Calu3 (cell line): ENCODE results near the gene C8G. TPM values are rescaled to one million over a fixed set of nuclear protein-coding genes. Genes with fewer than 3 reads are reported as not detected.

Source experiments
- BruUV-seq: library from RNA; stranded (reverse); fragments of 400-500 nt; replicated peaks from 2 replicates; lab custom pipeline; 2021; lab: Mats Ljungman, UMichigan
- CTCF ChIA-PET: fragments of 300-600 bp; sonication (Branson Sonifier 250); formaldehyde crosslinking; loops from one replicate; lab custom pipeline; 2022; ENCODE audit warnings: antibody characterized with exemption; lab: Charles Lee
- DNase-seq: peaks from one replicate; pipeline ENCODE4 v3.0.0; 2022
- H3K27ac Mint-ChIP-seq: one replicate; pipeline ENCODE4 v1.8.0; 2022; ENCODE audit warnings: mixed read lengths; ENCODE audit not compliant: unreplicated experiment
- H3K27me3 Mint-ChIP-seq: one replicate; pipeline ENCODE4 v1.8.0; 2022; ENCODE audit warnings: mixed read lengths; ENCODE audit not compliant: unreplicated experiment
- H3K36me3 Mint-ChIP-seq: one replicate; pipeline ENCODE4 v1.8.0; 2022; ENCODE audit warnings: mild to moderate bottlenecking, moderate library complexity, mixed read lengths; ENCODE audit not compliant: insufficient read depth, unreplicated experiment
- H3K4me1 Mint-ChIP-seq: one replicate; pipeline ENCODE4 v1.8.0; 2022; ENCODE audit warnings: mild to moderate bottlenecking, low read depth, mixed read lengths; ENCODE audit not compliant: unreplicated experiment
- H3K4me3 Mint-ChIP-seq: one replicate; pipeline ENCODE4 v1.8.0; 2022; ENCODE audit warnings: mild to moderate bottlenecking, low read depth, moderate library complexity, mixed read lengths; ENCODE audit not compliant: unreplicated experiment
- H3K9me3 Mint-ChIP-seq: one replicate; pipeline ENCODE4 v1.8.0; 2022; ENCODE audit warnings: low read depth, mixed read lengths; ENCODE audit not compliant: unreplicated experiment
- intact Hi-C: fragments of 100-400 bp; cut with micrococcal nuclease; formaldehyde crosslinking; loops from one replicate; pipeline ENCODE4 v1.10.0; 2022; ENCODE audit not compliant: unreplicated experiment
- total RNA-seq: library from RNA; stranded (reverse); gene quantifications from 2 replicates; pipeline ENCODE4 v1.2.3, GENCODE V29; 2022
- TF ChIP-seq, protein P1 (sequence below): fragments of 200-600 bp; IDR thresholded peaks from one replicate; pipeline ENCODE4 v1.8.0; 2022; ENCODE audit warnings: antibody characterized with exemption; ENCODE audit not compliant: unreplicated experiment

The C8G gene
- total RNA-seq, 1 experiment from 2014 or later, result 3.9 TPM

GRCh38 chr9:136983167-136983566 is 38.1 kb downstream of the C8G start:
- H3K4me3 Mint-ChIP-seq, result no peak overlapping the region
- no TSS peak for BruUV-seq
- no peaks in the 10 kb centered on the region for H3K36me3 Mint-ChIP-seq
- peaks cover 25% of the 10 kb centered on the region for H3K27me3 Mint-ChIP-seq
- TF ChIP-seq, protein P1, sequence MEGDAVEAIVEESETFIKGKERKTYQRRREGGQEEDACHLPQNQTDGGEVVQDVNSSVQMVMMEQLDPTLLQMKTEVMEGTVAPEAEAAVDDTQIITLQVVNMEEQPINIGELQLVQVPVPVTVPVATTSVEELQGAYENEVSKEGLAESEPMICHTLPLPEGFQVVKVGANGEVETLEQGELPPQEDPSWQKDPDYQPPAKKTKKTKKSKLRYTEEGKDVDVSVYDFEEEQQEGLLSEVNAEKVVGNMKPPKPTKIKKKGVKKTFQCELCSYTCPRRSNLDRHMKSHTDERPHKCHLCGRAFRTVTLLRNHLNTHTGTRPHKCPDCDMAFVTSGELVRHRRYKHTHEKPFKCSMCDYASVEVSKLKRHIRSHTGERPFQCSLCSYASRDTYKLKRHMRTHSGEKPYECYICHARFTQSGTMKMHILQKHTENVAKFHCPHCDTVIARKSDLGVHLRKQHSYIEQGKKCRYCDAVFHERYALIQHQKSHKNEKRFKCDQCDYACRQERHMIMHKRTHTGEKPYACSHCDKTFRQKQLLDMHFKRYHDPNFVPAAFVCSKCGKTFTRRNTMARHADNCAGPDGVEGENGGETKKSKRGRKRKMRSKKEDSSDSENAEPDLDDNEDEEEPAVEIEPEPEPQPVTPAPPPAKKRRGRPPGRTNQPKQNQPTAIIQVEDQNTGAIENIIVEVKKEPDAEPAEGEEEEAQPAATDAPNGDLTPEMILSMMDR, result no peak
- no peak for DNase-seq
- H3K9me3 Mint-ChIP-seq, result no peaks in the 10 kb centered on the region
- H3K27ac Mint-ChIP-seq, result no peak overlapping the region
- intact Hi-C loops, result no loop called here
- no peaks in the 10 kb centered on the region for H3K4me1 Mint-ChIP-seq
- CTCF ChIA-PET, result no interaction called here

GRCh38 chr9:136983656-136984314 is 38.7 kb downstream of the C8G start:
- TF ChIP-seq, protein P1, result no peak
- no TSS peak for BruUV-seq
- Mint-ChIP-seq H3K9me3 (no peaks in the 10 kb centered on the region), H3K27me3 (peaks cover 29% of the 10 kb centered on the region), H3K4me1 (no peaks in the 10 kb centered on the region), H3K27ac (no peak overlapping the region), H3K36me3 (no peaks in the 10 kb centered on the region), H3K4me3 (no peak overlapping the region)
- CTCF ChIA-PET, result no interaction called here
- DNase-seq, result no peak
- intact Hi-C loops, result no loop called here

DNA sequence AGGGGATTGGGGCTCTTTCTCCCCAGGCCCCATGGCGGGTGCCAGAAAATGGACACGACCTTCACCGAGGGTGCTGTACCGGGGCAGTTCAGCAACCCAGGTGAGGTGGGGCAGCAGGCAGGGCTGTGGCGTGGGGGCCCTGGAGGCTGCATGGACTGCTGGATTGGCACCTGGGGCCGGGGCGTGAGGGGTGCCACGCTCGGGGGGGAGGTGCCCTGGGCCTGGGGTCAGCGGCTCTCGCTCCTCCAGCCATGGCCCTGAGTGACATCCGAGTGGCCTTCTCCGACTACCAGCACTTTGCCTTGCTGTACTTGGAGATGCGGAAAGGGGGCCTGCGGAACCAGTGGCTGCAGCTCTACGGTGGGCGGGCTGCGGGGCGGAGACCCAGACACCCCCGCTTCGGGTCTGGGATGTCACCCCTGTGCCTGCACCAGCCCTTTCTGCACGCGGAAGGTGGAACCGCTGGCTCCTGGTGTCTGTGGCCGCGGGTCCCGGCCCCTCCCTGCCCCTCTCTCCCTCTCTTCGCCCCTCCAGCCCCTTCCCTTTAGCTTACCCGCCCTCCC is 39.5 kb downstream of the C8G start:
- H3K36me3 Mint-ChIP-seq, result no peaks in the 10 kb centered on the region

DNA sequence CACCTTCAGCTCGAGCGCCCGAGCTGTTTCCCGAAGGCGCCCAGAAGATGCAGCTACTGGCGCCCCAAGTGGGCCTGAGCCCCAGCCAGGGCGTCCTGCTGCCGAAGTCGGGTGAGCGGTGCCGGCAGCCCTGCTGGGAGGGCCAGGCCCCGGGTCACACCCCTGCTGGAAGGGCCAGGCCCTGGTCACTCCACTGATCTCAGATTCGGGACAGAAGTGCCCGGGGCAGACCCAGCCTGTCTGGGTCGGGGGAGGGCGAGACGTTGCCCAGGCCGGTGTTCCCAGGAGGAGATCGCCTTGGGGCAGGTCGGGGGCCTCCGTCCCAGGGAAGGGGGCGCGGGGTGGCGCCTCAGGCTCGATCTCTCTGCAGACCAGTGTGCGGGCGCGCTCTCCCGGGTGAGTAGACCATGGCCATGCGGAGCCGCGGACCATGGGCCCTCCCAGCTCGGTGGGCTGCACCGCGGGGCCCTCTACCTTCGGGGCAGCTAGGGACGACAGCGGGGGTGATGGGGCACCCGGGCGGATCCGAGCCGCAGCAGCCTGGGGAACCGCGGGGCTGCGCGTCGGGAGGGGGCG is 40.1 kb downstream of the C8G start:
- CTCF ChIA-PET, result no interaction called here
- no peaks in the 10 kb centered on the region for H3K9me3 Mint-ChIP-seq
- TF ChIP-seq, protein P1, result no peak
- no peaks in the 10 kb centered on the region for H3K36me3 Mint-ChIP-seq
- H3K4me3 Mint-ChIP-seq, result no peak overlapping the region
- H3K27me3 Mint-ChIP-seq, result peaks cover 36% of the 10 kb centered on the region
- no TSS peak for BruUV-seq
- H3K4me1 Mint-ChIP-seq, result no peaks in the 10 kb centered on the region
- no peak overlapping the region for H3K27ac Mint-ChIP-seq
- intact Hi-C loops, result no loop called here
- no peak for DNase-seq

More for the DNA sequence above, 39.5 kb downstream of the C8G start:
- DNase-seq, result no peak
- CTCF ChIA-PET, result no interaction called here
- intact Hi-C loops, result no loop called here
- Mint-ChIP-seq H3K9me3 (no peaks in the 10 kb centered on the region), H3K4me1 (no peaks in the 10 kb centered on the region), H3K27me3 (peaks cover 34% of the 10 kb centered on the region), H3K27ac (no peak overlapping the region), H3K4me3 (no peak overlapping the region)
- TF ChIP-seq, protein P1, result no peak
- no TSS peak for BruUV-seq
